GM20431 (cell line): ENCODE measurements around the gene SYNDIG1L.
"Not testable (repeated sequence)": the region's sequence is repeated elsewhere in the genome, so short reads cannot be mapped to it uniquely, and the experiment has no call there.

Experiments used
- in situ Hi-C: fragments of 300-500 bp; cut with MseI, MboI; formaldehyde crosslinking; loops from one replicate; pipeline ENCODE4 v1.15.0; 2020; ENCODE audit warnings: low sequenced_read_pairs; ENCODE audit not compliant: unreplicated experiment

SYNDIG1L gene

DNA sequence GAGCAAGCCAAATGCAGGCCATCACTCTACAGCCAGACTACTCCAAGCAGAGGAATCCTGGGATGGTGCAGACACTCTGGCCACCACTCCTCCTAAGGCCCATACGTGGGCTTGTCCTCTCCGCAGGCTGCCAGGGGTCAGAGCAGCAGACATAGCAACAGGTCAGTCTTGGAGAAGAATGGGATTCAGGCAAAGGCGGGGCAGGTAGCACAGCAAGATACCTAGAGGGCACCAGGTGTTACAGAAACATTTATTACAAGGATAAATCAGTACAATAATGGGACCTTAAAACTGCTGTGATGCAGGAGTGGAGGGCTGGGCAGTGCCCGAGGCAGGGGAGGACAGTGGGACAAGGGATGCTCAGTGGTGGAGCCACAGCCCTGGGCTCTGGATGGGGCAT lies 20.3 kb downstream of the SYNDIG1L start:
- in situ Hi-C loops = no loop called here

DNA sequence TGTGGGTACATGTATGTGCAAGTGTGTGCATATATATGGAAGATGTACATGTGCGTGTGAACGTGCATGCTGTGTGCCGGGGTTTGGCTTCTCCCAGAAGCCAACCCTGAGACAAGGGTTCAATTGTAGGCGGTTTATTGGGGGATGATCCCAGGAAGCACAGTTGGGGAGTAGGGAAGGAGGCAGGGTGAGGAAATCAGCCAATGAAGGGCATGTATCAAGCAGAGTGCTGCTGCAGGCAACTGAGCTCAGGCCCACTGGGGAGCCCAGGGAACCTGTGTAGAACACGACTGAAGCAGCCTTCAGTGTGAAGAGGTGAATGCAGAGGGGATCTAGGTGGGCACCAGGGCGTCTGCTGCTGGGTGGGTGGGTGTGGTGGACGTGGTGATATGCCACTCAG lies 21.6 kb downstream of the SYNDIG1L start:
- in situ Hi-C loops = no loop called here

GRCh38 chr14:74403619-74404417 lies 22.2 kb downstream of the SYNDIG1L start:
- in situ Hi-C loops = no loop called here

GRCh38 chr14:74402401-74403251 lies 23.4 kb downstream of the SYNDIG1L start:
- in situ Hi-C loops = no loop called here

DNA sequence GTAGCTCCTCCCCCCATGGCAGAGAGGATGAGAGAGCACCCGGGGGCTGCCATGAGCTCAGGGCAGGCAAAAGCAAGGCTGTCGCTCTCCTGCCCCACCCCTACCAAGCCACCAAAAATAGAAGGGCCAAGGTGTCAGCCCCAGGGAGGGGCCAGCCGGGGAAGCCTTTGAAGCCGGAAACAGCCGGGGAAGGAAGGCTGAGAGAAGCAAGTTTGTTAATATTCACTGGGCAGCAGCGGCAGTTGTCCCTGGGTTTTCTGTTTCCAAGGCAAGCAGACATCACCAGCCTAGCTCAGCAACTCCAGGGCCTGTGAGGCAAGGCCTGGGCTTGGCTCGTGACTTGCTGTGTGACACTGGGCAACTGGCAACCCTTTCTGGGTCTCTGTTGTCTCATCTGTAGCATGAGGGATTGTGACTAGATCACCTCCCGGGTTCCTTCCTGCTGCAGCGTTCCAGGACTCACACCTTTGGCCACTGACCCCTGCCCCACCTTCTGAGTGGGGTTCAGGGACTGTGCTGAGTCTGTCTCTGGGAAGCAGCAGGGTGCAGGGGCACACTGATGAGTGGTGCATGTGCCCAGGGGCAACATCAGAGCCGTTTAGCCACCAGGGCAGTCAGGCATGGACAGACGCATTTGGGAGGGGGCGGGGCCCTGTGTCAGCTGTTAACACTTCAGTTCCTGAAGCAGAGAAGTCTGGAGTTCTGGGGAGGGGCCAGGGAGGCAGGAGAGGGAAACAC lies 24.3 kb downstream of the SYNDIG1L start:
- in situ Hi-C loops = no loop called here

GRCh38 chr14:74400919-74401503 lies 25.0 kb downstream of the SYNDIG1L start:
- in situ Hi-C loops = no loop called here

DNA sequence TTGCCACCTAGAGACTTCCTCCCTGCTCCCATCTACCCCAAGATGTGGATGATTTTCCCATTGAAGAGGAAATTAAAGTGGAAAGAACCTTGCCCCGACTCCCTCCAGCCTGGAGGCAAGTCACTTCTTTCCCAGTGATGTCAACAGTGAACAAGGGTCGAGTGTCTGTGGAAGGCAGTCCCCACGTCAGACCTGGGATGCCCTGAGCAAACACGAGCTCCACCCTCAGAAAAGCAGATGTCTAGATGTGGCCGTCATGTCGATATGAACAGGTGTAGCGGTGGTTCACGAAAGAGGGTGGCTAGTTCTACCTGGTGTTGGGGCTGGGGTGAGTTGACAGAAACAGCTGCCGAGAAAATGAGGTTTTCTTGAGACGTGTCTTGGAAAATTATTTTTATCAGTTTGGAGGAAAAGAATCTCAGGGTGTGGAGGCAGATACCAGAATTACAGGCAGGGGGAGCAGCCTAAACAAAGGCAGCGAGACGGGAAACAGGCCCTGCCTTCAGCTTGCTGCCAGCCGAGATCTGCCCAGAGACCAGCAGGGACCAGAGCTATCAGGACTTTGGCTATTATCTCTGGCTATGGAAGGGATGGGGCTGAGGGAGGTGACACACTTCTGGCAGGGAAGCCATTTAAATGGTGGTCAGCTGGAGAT lies 25.9 kb downstream of the SYNDIG1L start:
- in situ Hi-C loops = no loop called here

- in situ Hi-C loops = no loop called here
These were observed 30.9 kb downstream of the SYNDIG1L start for GRCh38 chr14:74395094-74395493.

DNA sequence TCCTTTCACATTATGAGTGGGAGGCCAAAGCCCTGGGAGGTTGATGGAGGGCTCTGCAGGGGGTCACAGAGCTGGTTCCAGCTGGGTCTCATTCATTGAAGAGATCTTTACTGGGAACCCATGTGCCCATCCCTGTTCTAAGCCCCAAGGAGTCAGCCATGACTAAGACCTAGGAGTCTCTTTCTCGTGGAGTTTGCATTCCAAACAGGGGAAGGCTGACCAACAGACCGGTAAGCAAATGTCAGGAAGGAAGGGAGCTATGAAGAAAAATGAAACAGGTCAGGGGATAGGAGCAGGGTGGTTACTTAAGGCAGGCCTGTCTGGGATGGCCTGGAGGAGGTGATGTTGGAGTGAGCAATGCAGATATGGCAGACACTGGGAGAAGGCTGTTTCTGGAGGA lies 31.5 kb downstream of the SYNDIG1L start:
- in situ Hi-C loops = no loop called here

- in situ Hi-C loops = no loop called here
These were observed 33.1 kb downstream of the SYNDIG1L start for GRCh38 chr14:74392616-74393570.

- in situ Hi-C loops = no loop called here
These were observed 34.5 kb downstream of the SYNDIG1L start for GRCh38 chr14:74391479-74391878.

DNA sequence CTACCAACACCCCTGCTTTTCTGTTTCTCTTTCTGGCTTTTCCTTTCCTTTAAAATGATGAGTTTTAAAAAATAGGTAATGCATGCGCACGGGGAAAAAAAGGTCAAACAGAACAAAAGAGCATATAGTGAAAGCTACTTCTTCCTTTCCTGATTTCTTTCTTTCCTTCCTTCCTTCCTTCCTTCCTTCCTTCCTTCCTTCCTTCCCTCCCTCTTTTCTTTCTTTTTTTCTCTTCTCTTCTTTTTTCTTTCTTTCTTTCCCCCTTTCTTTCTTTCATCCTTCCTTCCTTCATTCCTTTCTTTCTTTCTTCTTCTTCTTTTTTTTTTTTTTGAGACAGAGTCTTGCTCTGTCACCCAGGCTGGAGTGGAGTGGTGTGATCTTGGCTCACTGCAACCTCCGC lies 35.5 kb downstream of the SYNDIG1L start:
- in situ Hi-C loops = not testable (repeated sequence)

DNA sequence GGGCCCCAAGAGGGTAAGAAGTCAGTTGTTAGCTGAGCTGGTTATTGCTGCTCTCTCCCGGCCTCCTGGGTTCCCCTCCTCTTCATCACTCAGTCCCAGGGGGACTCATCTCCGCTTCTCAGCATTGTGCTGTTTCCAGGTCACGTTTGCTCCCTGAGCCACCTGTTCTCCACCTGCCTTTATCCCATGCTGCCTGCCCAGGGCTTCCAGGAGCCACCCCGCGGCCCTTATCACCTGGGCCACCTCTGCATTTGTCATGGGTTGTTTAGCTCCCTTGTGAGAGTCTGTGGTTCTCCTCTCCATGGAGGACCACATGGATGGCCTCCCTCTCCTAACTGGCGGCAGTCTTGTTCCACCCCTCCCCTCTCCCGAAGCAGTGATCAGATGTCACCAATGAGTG lies 36.0 kb downstream of the SYNDIG1L start:
- in situ Hi-C loops = no loop called here

DNA sequence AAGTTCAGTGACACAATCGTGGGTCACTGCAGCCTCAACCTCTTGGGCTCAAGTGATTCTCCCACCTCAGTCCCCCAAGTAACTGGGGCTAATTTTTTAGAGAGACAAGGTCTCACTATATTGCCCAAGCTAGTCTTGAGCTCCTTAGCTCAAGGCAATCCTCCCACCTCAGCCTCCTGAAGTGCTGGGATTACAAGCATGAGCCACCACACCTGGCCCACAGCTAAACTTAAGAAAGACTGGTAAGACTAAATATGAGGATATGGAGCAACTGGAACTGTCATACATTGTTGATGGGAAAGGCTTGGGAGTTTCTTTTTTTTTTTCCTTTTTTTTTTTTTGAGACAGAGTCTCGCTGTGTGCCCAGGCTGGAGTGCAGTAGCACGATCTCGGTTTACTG lies 43.8 kb downstream of the SYNDIG1L start:
- in situ Hi-C loops = no loop called here

DNA sequence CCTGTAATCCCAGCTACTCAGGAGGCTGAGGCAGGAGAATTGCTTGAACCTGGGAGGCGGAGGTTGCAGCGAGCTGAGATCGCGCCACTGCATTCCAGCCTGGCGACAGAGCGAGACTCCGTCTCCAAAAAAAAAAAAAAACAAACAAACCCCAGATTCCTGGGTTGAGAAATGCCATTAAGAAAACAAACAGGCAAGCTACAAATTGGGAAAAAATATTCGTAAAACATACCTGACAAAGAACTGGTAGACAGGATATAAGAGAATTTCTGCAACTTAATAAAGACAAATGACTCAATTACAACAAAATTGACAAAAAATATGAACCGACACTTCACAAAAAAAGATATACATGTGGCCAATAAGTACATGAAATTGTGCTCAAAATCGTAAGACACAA lies 44.4 kb downstream of the SYNDIG1L start:
- in situ Hi-C loops = not testable (repeated sequence)

GRCh38 chr14:74380845-74381244 lies 45.2 kb downstream of the SYNDIG1L start:
- in situ Hi-C loops = no loop called here

DNA sequence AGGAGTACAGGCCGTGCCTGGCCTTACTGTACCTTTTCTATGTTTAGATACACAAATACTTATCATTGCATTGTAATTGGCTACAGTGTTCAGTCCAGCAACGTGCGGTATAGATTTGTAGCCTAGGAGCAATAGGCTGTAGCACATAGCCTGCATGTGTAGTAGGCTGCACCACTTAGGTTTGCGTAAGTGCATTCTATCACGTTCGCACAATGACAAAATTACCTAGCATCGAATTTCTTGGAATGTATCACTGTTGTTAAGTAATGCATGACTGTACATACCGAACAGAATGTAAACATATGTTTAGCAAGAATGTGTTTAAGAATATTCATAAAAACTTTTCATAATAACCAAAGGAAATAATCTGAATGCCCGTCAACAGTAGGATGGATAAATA lies 45.8 kb downstream of the SYNDIG1L start:
- in situ Hi-C loops = no loop called here

DNA sequence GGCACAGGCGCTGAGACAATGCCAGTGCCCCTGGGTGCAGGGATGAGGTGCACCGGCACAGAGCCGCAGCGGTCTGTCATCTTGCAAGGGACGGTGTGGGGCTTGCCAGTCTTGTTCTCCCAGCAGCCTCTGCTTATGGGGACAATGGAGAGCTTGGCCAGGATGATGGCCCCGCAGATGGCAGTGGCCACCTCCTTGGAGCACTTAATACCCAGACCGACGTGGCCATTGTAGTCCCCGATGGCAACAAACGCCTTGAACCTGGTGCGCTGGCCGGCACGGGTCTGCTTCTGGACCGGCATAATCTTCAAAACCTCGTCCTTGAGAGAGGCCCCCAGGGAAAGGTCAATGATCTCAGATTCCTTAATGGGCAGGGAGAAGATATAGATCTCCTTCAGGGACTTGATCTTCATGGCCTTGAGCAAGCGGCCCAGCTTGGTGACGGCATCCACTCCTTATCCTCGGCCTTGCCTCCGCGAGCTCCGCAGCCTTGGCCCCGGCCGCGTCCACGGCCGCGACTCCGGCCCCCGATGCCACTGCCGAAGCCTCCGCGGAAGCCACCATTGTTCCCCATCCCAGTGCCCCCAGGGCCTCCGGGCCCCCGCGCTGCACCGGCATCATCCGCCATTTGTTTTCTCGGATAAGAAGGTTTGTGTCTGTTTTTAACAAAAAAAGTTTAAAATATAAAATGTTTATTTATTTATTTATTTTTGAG lies 47.9 kb downstream of the SYNDIG1L start:
- in situ Hi-C loops = no loop called here
